Measurements from ENCODE around the gene PCGF5.

PCGF5 gene

GRCh38 chr10:91214911-91215310 lies 5.6 kb upstream of the PCGF5 start:
- TF ChIP-seq, protein P1, sequence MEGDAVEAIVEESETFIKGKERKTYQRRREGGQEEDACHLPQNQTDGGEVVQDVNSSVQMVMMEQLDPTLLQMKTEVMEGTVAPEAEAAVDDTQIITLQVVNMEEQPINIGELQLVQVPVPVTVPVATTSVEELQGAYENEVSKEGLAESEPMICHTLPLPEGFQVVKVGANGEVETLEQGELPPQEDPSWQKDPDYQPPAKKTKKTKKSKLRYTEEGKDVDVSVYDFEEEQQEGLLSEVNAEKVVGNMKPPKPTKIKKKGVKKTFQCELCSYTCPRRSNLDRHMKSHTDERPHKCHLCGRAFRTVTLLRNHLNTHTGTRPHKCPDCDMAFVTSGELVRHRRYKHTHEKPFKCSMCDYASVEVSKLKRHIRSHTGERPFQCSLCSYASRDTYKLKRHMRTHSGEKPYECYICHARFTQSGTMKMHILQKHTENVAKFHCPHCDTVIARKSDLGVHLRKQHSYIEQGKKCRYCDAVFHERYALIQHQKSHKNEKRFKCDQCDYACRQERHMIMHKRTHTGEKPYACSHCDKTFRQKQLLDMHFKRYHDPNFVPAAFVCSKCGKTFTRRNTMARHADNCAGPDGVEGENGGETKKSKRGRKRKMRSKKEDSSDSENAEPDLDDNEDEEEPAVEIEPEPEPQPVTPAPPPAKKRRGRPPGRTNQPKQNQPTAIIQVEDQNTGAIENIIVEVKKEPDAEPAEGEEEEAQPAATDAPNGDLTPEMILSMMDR (IDR thresholded peaks at IDR 0.05; ENCODE audit: unreplicated experiment in 3 of 3) = no peak
- Mint-ChIP-seq H3K9me3 (no peaks in the 10 kb centered on the region), H3K4me1 (no peaks in the 10 kb centered on the region), H3K27ac (no peak overlapping the region), H3K4me3 (no peak overlapping the region), H3K27me3 (ENCODE audit: low read depth) (peaks cover 11% of the 10 kb centered on the region), H3K36me3 (ENCODE audit: low read depth) (no peaks in the 10 kb centered on the region)

DNA sequence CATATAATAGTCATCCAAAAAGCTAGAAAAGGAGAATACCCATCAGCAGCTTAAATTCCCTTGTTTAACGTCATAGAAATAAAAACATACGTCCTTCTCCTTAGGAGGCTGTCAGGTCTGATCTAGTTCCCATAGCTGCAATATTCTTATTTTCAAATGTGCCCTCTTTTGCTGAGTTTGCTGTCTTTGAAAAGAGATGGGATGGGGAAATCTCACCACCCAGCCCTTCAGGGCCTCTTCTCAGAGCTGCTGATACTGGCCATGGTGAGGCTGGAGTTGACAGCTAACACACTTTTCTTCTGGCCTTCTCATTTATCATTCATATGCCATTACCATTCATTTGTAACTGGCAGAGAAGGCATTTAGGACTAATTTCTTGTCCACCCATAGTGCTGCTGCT lies 5.1 kb upstream of the PCGF5 start:
- H3K27ac Mint-ChIP-seq = no peak overlapping the region
- H3K4me1 Mint-ChIP-seq = no peaks in the 10 kb centered on the region
- TF ChIP-seq, protein P1 (IDR thresholded peaks at IDR 0.05; ENCODE audit: unreplicated experiment in 3 of 3) = no peak
- no peak overlapping the region for H3K4me3 Mint-ChIP-seq
- H3K27me3 Mint-ChIP-seq (ENCODE audit: low read depth) = peaks cover 14% of the 10 kb centered on the region
- H3K36me3 Mint-ChIP-seq (ENCODE audit: low read depth) = no peaks in the 10 kb centered on the region
- H3K9me3 Mint-ChIP-seq = no peaks in the 10 kb centered on the region

GRCh38 chr10:91219371-91220193 lies 881 bp upstream of the PCGF5 start:
- H3K4me1 Mint-ChIP-seq = peaks cover 21% of the 10 kb centered on the region

GRCh38 chr10:91220954-91221675 lies 652 bp downstream of the PCGF5 start:
- Mint-ChIP-seq H3K27me3 (ENCODE audit: low read depth) (peaks cover 33% of the 10 kb centered on the region), H3K27ac (peak overlapping the region in 2 of 3 experiments; percentile 51 to 79), H3K36me3 (ENCODE audit: low read depth) (no peaks in the 10 kb centered on the region), H3K4me1 (peaks cover 21% of the 10 kb centered on the region), H3K9me3 (no peaks in the 10 kb centered on the region), H3K4me3 (peak overlapping the region; percentile 85 to 92 (median 92))
- TF ChIP-seq, protein P1 (IDR thresholded peaks at IDR 0.05; ENCODE audit: unreplicated experiment in 3 of 3) = no peak

More at GRCh38 chr10:91219371-91220193, 881 bp upstream of the PCGF5 start:
- Mint-ChIP-seq H3K27me3 (ENCODE audit: low read depth) (peaks cover 33% of the 10 kb centered on the region), H3K36me3 (ENCODE audit: low read depth) (no peaks in the 10 kb centered on the region), H3K4me3 (peak overlapping the region; percentile 82 to 93 (median 89)), H3K9me3 (no peaks in the 10 kb centered on the region), H3K27ac (peak overlapping the region in 2 of 3 experiments; percentile 9 to 49)
- TF ChIP-seq, protein P1 (IDR thresholded peaks at IDR 0.05; ENCODE audit: unreplicated experiment in 3 of 3) = no peak

DNA sequence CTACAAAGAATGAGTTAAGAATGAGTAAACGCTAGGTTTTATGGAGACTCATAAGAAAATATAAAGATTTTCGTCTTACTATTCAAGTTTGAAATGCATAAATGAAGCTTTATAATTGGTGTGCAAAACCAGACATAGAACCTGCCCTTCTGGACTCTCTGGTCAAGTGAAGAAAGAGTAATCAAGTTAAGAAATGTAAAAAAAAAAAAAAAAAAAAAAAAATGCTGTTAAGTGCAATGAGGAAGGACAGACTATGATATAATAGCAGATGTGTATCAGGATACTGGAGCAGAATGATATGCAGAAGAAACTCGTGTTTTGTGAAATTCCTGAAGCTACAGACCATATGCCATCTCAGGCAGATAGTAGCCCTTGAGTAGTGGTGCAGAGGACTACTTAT lies 5.6 kb downstream of the PCGF5 start:
- peaks cover 21% of the 10 kb centered on the region for H3K4me1 Mint-ChIP-seq
- no peaks in the 10 kb centered on the region for H3K9me3 Mint-ChIP-seq

More for the DNA sequence above, 5.6 kb downstream of the PCGF5 start:
- Mint-ChIP-seq H3K27me3 (ENCODE audit: low read depth) (peaks cover 18% of the 10 kb centered on the region), H3K4me3 (no peak overlapping the region), H3K27ac (no peak overlapping the region), H3K36me3 (ENCODE audit: low read depth) (peaks cover 5% of the 10 kb centered on the region)
- TF ChIP-seq, protein P1 (IDR thresholded peaks at IDR 0.05; ENCODE audit: unreplicated experiment in 3 of 3) = no peak

Data from nephron (organoid).